ENCODE data around the gene NTM. TPM values are rescaled to one million over a fixed set of nuclear protein-coding genes. Genes with fewer than 3 reads are reported as not detected.

NTM gene
- total RNA-seq, 1 donor from 2014 or later: 9.9 TPM

GRCh38 chr11:131932584-131933325 lies 562.3 kb downstream of the NTM start:
- Histone ChIP-seq H3K4me3 (ENCODE audit: low read length in 3 of 3) (no peak overlapping the region), H3K4me1 (ENCODE audit: control insufficient read depth in 3 of 3, insufficient read depth in 3 of 3, low read length in 3 of 3) (no peaks in the 10 kb centered on the region), H3K27me3 (ENCODE audit: control insufficient read depth in 3 of 3, insufficient read depth in 3 of 3, low read length in 3 of 3) (no peaks in the 10 kb centered on the region), H3K36me3 (ENCODE audit: control insufficient read depth in 3 of 3, insufficient read depth in 3 of 3, low read length in 3 of 3) (no peaks in the 10 kb centered on the region), H3K9me3 (ENCODE audit: control insufficient read depth in 3 of 3, low read length in 3 of 3) (no peaks in the 10 kb centered on the region), H3K27ac (ENCODE audit: low read depth, low read length) (no peak overlapping the region), H3K9ac (ENCODE audit: low read depth in 1 of 3, low read length in 3 of 3) (no peak overlapping the region)

DNA sequence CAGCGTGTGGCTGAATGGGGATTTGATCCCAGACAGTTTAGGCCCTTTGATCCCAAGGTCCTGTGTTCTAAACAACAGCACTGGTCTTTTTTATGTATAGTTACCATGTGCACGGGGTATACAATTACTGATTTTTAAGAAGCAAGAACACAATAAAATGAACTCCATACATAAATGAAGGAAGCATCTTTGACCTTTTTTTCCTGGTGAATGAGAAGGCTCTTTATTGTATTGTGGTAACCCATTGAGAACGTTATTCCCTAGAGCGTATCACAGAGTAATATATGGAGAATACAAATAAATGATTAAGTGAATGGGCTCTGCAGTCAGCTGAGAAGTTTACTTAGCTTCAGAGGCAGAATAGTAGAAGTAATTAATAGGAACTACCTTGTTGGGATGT lies 563.6 kb downstream of the NTM start:
- H3K27me3 ChIP-seq (ENCODE audit: control insufficient read depth in 3 of 3, insufficient read depth in 3 of 3, low read length in 3 of 3): no peaks in the 10 kb centered on the region
- no peak overlapping the region for H3K9ac ChIP-seq (ENCODE audit: low read depth in 1 of 3, low read length in 3 of 3)
- H3K27ac ChIP-seq (ENCODE audit: low read depth, low read length): no peak overlapping the region
- H3K4me3 ChIP-seq (ENCODE audit: low read length in 3 of 3): no peak overlapping the region
- no peaks in the 10 kb centered on the region for H3K9me3 ChIP-seq (ENCODE audit: control insufficient read depth in 3 of 3, low read length in 3 of 3)
- no peaks in the 10 kb centered on the region for H3K4me1 ChIP-seq (ENCODE audit: control insufficient read depth in 3 of 3, insufficient read depth in 3 of 3, low read length in 3 of 3)
- H3K36me3 ChIP-seq (ENCODE audit: control insufficient read depth in 3 of 3, insufficient read depth in 3 of 3, low read length in 3 of 3): no peaks in the 10 kb centered on the region

DNA sequence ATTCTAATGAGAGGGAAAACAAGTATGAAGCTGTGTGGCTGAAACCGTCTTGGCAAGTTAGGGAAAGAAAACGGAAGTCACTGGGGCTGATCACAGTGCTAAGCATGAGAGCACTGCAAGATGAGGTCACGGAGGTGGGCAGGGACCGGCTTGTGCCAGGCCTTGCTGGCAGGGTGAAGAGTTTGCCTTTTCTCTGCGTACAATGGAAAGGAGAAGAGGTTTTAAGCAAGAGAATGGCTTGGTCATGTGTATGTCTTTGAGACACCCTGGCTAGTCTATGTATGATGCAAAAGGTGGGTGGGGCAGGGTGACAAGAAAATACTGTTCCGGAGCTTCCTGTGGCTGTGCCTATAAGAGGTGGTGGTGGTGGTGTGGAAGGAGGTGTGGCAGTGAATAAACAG lies 567.9 kb downstream of the NTM start:
- Histone ChIP-seq H3K4me1 (ENCODE audit: control insufficient read depth in 3 of 3, insufficient read depth in 3 of 3, low read length in 3 of 3) (no peaks in the 10 kb centered on the region), H3K27ac (ENCODE audit: low read depth, low read length) (no peak overlapping the region), H3K36me3 (ENCODE audit: control insufficient read depth in 3 of 3, insufficient read depth in 3 of 3, low read length in 3 of 3) (no peaks in the 10 kb centered on the region), H3K9me3 (ENCODE audit: control insufficient read depth in 3 of 3, low read length in 3 of 3) (no peaks in the 10 kb centered on the region), H3K27me3 (ENCODE audit: control insufficient read depth in 3 of 3, insufficient read depth in 3 of 3, low read length in 3 of 3) (no peaks in the 10 kb centered on the region), H3K4me3 (ENCODE audit: low read length in 3 of 3) (no peak overlapping the region), H3K9ac (ENCODE audit: low read depth in 1 of 3, low read length in 3 of 3) (no peak overlapping the region)

DNA sequence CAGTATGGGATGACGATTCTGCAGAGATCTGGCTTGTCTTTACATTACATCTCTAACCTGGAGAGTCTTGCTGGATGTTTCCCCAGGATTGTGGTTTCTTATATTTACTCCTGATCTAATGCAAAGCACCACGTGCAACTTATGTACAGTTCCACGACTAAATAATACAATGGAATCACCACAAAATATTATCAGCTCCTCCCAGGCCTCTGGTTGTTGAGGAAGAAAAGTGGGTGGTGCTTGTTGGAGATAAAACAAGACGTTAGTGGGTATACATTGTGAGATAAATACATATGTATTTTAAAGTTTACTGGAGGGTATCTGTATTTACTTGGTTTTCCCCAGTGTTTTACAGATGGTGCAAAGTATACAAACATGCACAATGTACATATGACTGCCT lies 569.7 kb downstream of the NTM start:
- Histone ChIP-seq H3K27ac (ENCODE audit: low read depth, low read length) (no peak overlapping the region), H3K9me3 (ENCODE audit: control insufficient read depth in 3 of 3, low read length in 3 of 3) (no peaks in the 10 kb centered on the region), H3K4me3 (ENCODE audit: low read length in 3 of 3) (no peak overlapping the region), H3K36me3 (ENCODE audit: control insufficient read depth in 3 of 3, insufficient read depth in 3 of 3, low read length in 3 of 3) (no peaks in the 10 kb centered on the region), H3K9ac (ENCODE audit: low read depth in 1 of 3, low read length in 3 of 3) (no peak overlapping the region), H3K27me3 (ENCODE audit: control insufficient read depth in 3 of 3, insufficient read depth in 3 of 3, low read length in 3 of 3) (no peaks in the 10 kb centered on the region), H3K4me1 (ENCODE audit: control insufficient read depth in 3 of 3, insufficient read depth in 3 of 3, low read length in 3 of 3) (no peaks in the 10 kb centered on the region)

DNA sequence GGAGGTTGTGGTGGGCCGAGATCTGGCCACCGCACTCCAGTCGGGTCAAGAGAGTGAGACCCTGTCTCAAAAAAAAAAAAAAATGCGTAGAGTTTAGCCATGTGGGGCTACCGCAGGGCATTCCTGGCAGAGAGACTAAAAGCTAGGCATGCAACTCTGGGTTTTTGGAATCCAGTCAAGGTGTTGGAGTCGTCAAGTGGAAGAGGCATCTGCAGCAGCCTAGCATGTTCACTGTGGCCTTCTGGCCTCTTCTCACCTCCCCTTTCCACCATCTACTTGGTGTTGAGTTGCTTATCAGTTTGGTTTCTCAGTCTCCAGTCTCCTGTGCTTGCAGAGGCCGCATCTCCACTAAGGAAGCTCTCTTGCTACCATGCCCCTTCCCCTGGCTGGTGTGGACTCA lies 572.5 kb downstream of the NTM start:
- Histone ChIP-seq H3K27ac (ENCODE audit: low read depth, low read length) (no peak overlapping the region), H3K4me3 (ENCODE audit: low read length in 3 of 3) (no peak overlapping the region), H3K9me3 (ENCODE audit: control insufficient read depth in 3 of 3, low read length in 3 of 3) (no peaks in the 10 kb centered on the region), H3K36me3 (ENCODE audit: control insufficient read depth in 3 of 3, insufficient read depth in 3 of 3, low read length in 3 of 3) (no peaks in the 10 kb centered on the region), H3K4me1 (ENCODE audit: control insufficient read depth in 3 of 3, insufficient read depth in 3 of 3, low read length in 3 of 3) (no peaks in the 10 kb centered on the region), H3K9ac (ENCODE audit: low read depth in 1 of 3, low read length in 3 of 3) (no peak overlapping the region), H3K27me3 (ENCODE audit: control insufficient read depth in 3 of 3, insufficient read depth in 3 of 3, low read length in 3 of 3) (no peaks in the 10 kb centered on the region)

GRCh38 chr11:131943295-131943694 lies 572.9 kb downstream of the NTM start:
- H3K27ac ChIP-seq (ENCODE audit: low read depth, low read length): no peak overlapping the region
- H3K9ac ChIP-seq (ENCODE audit: low read depth in 1 of 3, low read length in 3 of 3): no peak overlapping the region
- no peak overlapping the region for H3K4me3 ChIP-seq (ENCODE audit: low read length in 3 of 3)
- H3K9me3 ChIP-seq (ENCODE audit: control insufficient read depth in 3 of 3, low read length in 3 of 3): no peaks in the 10 kb centered on the region
- no peaks in the 10 kb centered on the region for H3K27me3 ChIP-seq (ENCODE audit: control insufficient read depth in 3 of 3, insufficient read depth in 3 of 3, low read length in 3 of 3)
- no peaks in the 10 kb centered on the region for H3K36me3 ChIP-seq (ENCODE audit: control insufficient read depth in 3 of 3, insufficient read depth in 3 of 3, low read length in 3 of 3)
- no peaks in the 10 kb centered on the region for H3K4me1 ChIP-seq (ENCODE audit: control insufficient read depth in 3 of 3, insufficient read depth in 3 of 3, low read length in 3 of 3)

- no peaks in the 10 kb centered on the region for H3K27me3 ChIP-seq (ENCODE audit: control insufficient read depth in 3 of 3, insufficient read depth in 3 of 3, low read length in 3 of 3)
- H3K9ac ChIP-seq (ENCODE audit: low read depth in 1 of 3, low read length in 3 of 3): no peak overlapping the region
- H3K9me3 ChIP-seq (ENCODE audit: control insufficient read depth in 3 of 3, low read length in 3 of 3): no peaks in the 10 kb centered on the region
- H3K4me3 ChIP-seq (ENCODE audit: low read length in 3 of 3): peak overlapping the region in 1 of 3 donors; percentile 28
- no peaks in the 10 kb centered on the region for H3K36me3 ChIP-seq (ENCODE audit: control insufficient read depth in 3 of 3, insufficient read depth in 3 of 3, low read length in 3 of 3)
- H3K27ac ChIP-seq (ENCODE audit: low read depth, low read length): no peak overlapping the region
- H3K4me1 ChIP-seq (ENCODE audit: control insufficient read depth in 3 of 3, insufficient read depth in 3 of 3, low read length in 3 of 3): no peaks in the 10 kb centered on the region
Observed at GRCh38 chr11:131944736-131945135, 574.3 kb downstream of the NTM start.

DNA sequence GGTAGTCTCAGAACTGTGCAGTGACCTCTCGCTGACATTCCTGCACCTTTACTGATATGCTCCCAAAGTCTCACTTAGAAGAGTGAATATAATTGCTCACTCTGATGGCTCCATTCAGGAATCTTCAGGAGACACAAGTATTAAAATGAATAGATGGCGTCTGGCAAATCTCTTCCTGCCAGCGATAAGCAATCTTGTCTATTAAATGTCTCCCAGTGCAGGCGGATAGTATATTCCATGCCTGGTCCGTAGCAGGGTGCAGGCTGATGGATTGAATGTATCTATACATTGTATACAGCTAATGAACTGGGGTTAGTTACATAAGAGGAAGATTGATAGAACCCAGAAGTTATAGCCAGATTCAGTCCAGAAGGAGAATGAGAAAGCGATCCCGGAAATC lies 575.3 kb downstream of the NTM start:
- Histone ChIP-seq H3K4me3 (ENCODE audit: low read length in 3 of 3) (no peak overlapping the region), H3K9ac (ENCODE audit: low read depth in 1 of 3, low read length in 3 of 3) (no peak overlapping the region), H3K27me3 (ENCODE audit: control insufficient read depth in 3 of 3, insufficient read depth in 3 of 3, low read length in 3 of 3) (no peaks in the 10 kb centered on the region), H3K36me3 (ENCODE audit: control insufficient read depth in 3 of 3, insufficient read depth in 3 of 3, low read length in 3 of 3) (no peaks in the 10 kb centered on the region), H3K4me1 (ENCODE audit: control insufficient read depth in 3 of 3, insufficient read depth in 3 of 3, low read length in 3 of 3) (no peaks in the 10 kb centered on the region), H3K27ac (ENCODE audit: low read depth, low read length) (no peak overlapping the region), H3K9me3 (ENCODE audit: control insufficient read depth in 3 of 3, low read length in 3 of 3) (no peaks in the 10 kb centered on the region)

DNA sequence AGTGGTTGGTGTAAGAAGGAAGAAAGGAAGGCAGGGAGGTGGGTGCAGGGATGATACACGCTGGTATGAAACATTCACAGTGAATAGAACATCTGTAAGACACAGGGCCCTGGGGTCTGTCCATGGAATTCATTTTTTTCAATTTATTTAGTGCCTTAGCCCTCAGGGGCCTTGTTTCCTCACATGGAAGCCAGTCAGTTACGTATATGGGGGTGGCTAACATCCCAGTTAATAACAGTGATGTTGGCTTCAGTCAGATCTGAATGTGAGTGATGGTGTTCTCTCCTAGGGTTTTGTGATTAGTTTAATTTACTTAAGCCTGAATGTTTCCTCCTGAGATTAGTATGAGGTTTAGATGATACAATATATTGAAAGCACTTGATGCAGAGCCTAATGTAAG lies 577.1 kb downstream of the NTM start:
- Histone ChIP-seq H3K9ac (ENCODE audit: low read depth in 1 of 3, low read length in 3 of 3) (no peak overlapping the region), H3K27me3 (ENCODE audit: control insufficient read depth in 3 of 3, insufficient read depth in 3 of 3, low read length in 3 of 3) (no peaks in the 10 kb centered on the region), H3K36me3 (ENCODE audit: control insufficient read depth in 3 of 3, insufficient read depth in 3 of 3, low read length in 3 of 3) (no peaks in the 10 kb centered on the region), H3K4me3 (ENCODE audit: low read length in 3 of 3) (no peak overlapping the region), H3K4me1 (ENCODE audit: control insufficient read depth in 3 of 3, insufficient read depth in 3 of 3, low read length in 3 of 3) (no peaks in the 10 kb centered on the region), H3K27ac (ENCODE audit: low read depth, low read length) (no peak overlapping the region), H3K9me3 (ENCODE audit: control insufficient read depth in 3 of 3, low read length in 3 of 3) (no peaks in the 10 kb centered on the region)

GRCh38 chr11:131951121-131951520 lies 580.7 kb downstream of the NTM start:
- Histone ChIP-seq H3K27ac (ENCODE audit: low read depth, low read length) (no peak overlapping the region), H3K4me3 (ENCODE audit: low read length in 3 of 3) (no peak overlapping the region), H3K27me3 (ENCODE audit: control insufficient read depth in 3 of 3, insufficient read depth in 3 of 3, low read length in 3 of 3) (no peaks in the 10 kb centered on the region), H3K9me3 (ENCODE audit: control insufficient read depth in 3 of 3, low read length in 3 of 3) (no peaks in the 10 kb centered on the region), H3K4me1 (ENCODE audit: control insufficient read depth in 3 of 3, insufficient read depth in 3 of 3, low read length in 3 of 3) (no peaks in the 10 kb centered on the region), H3K36me3 (ENCODE audit: control insufficient read depth in 3 of 3, insufficient read depth in 3 of 3, low read length in 3 of 3) (no peaks in the 10 kb centered on the region), H3K9ac (ENCODE audit: low read depth in 1 of 3, low read length in 3 of 3) (no peak overlapping the region)
